Transverse colon (tissue), 4 donors: ENCODE measurements around the gene ACKR3. TPM values are rescaled to one million over a fixed set of nuclear protein-coding genes. Genes with fewer than 3 reads are reported as not detected.

ENCODE experiments used
- DNase-seq: peaks from one replicate; pipeline ENCODE4 v3.0.0-alpha.2; 2019
- H3K27ac ChIP-seq, 4 donors: fragments of 200-600 bp; sonication (generic); 2 replicates each; pipeline ENCODE4 v1.5.1; 2016 to 2018; ENCODE audit warnings: inconsistent platforms in 4 of 4
- H3K27me3 ChIP-seq: fragments of 200-600 bp; sonication (generic); 2 replicates; pipeline ENCODE4 v1.5.1; 2017; ENCODE audit warnings: inconsistent platforms
- H3K36me3 ChIP-seq, 4 donors: fragments of 200-600 bp; sonication (generic); 2 replicates each; pipeline ENCODE4 v1.5.1; 2017 to 2019; ENCODE audit warnings: inconsistent platforms in 4 of 4
- H3K4me1 ChIP-seq, 4 donors: fragments of 200-600 bp; sonication (generic); 2 replicates each; pipeline ENCODE4 v1.5.1; 2017 to 2020; ENCODE audit warnings: inconsistent platforms in 4 of 4
- H3K4me3 ChIP-seq, 4 donors: fragments of 200-600 bp; sonication (generic); 1 replicate in 1 of 4; 2 replicates in 3 of 4; pipeline versions ENCODE4 v1.5.1 to v1.6.1; 2017 to 2019; ENCODE audit warnings: inconsistent platforms in 4 of 4
- H3K9me3 ChIP-seq, 2 donors: fragments of 200-600 bp; sonication (generic); 2 replicates each; pipeline ENCODE4 v1.5.1; 2017 to 2019; ENCODE audit warnings: inconsistent platforms in 2 of 2
- EP300 ChIP-seq: sonication (generic); formaldehyde crosslinking; IDR thresholded peaks from one replicate; pipeline ENCODE4 v1.6.1; 2017; ENCODE audit warnings: antibody characterized with exemption, low read depth
- POLR2A ChIP-seq: fragments of 450-650 bp; IDR thresholded peaks from one replicate; pipeline ENCODE4 v1.6.1; 2016; ENCODE audit warnings: antibody characterized with exemption, mild to moderate bottlenecking, moderate library complexity
- POLR2AphosphoS5 ChIP-seq, 3 donors: sonication (generic); formaldehyde crosslinking; IDR thresholded peaks; one replicate each; pipeline ENCODE4 v1.6.1; 2016; ENCODE audit warnings: antibody characterized with exemption in 3 of 3
- WGBS, 2 donors: methylation state at CpG; one replicate each; pipeline ENCODE4 v1.1.5; 2018; ENCODE audit warnings: low coverage in 1 of 2; 5-methylcytosine and 5-hydroxymethylcytosine counted together
- in situ Hi-C, 4 donors: fragments of 200-750 bp; cut with MboI; loops; one replicate each; pipeline versions ENCODE4 v1.15.0 to v1.15.1; 2017; ENCODE audit warnings: low sequenced_read_pairs in 3 of 4, low pct_ligation_motif_present in 1 of 4, low pct_unique_long_range_greater_than_20kb in 1 of 4
- intact Hi-C: fragments of 100-400 bp; cut with DNase I; formaldehyde crosslinking; loops from one replicate; pipeline ENCODE4 v1.15.1; 2023; ENCODE audit warnings: low total_unique reads
- total RNA-seq, 4 donors: library from RNA; depleted of rRNA; stranded (reverse); fragments of >200 nt; gene quantifications; one replicate each; pipeline ENCODE4 v1.1.0, GENCODE V29; 2016
- TF ChIP-seq, protein P1 (sequence below), 5 experiments: fragments of 200-600 bp in 3 of 5; fragments of 450-650 bp in 2 of 5; sonication (generic) in 3 of 5; IDR thresholded peaks; 1 replicate in 2 of 5; 2 replicates in 3 of 5; pipeline ENCODE4 v1.5.1; 2016 to 2017; ENCODE audit warnings: antibody characterized with exemption in 5 of 5, inconsistent platforms in 3 of 5, mild to moderate bottlenecking in 2 of 5, moderate library complexity in 1 of 5

ACKR3 gene
- total RNA-seq, 4 donors from 2014 or later = 4.2 to 16.5 (median 7.7) TPM

DNA sequence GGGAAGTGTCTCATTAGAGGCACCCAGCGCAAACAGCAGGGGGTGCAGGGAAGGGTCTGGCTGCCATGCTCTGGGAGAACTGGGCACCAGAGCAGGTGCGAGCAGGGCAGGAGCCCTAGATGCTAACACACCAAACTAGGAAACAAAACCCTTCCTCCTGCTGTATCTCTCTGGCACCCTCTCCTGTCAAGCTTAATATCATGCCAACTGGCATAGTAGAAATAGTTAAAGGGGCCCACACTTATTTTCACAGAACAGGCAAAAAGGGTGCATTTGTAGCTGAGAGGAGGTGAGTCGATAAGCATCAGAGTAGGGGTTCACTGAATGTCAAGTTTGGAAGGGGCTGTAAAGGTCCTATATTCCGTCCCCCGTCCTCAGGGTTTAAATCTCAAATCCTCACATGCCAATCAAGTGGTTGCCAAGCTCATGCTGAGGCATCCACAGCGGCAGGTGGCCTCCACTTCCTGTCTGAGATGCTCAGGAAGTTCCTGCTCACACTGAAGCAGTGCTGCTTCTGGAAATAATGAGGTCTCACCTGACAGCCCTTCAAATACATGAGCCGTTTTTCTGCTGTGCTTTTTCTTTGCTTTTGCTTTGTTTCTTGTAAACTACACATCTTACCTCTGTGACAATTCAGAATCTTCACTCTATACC is 14.9 kb upstream of the ACKR3 start:
- Histone ChIP-seq H3K4me3 (no peak overlapping the region), H3K27me3 (no peaks in the 10 kb centered on the region), H3K9me3 (no peaks in the 10 kb centered on the region), H3K27ac (no peak overlapping the region), H3K4me1 (no peaks in the 10 kb centered on the region), H3K36me3 (no peaks in the 10 kb centered on the region)
- in situ Hi-C loops (no loop called here), intact Hi-C loops (no loop called here)
- no peak for TF ChIP-seq EP300
- no peak for TF ChIP-seq POLR2A
- TF ChIP-seq POLR2AphosphoS5 (IDR thresholded peaks at IDR 0.05) = no peak
- TF ChIP-seq, protein P1, sequence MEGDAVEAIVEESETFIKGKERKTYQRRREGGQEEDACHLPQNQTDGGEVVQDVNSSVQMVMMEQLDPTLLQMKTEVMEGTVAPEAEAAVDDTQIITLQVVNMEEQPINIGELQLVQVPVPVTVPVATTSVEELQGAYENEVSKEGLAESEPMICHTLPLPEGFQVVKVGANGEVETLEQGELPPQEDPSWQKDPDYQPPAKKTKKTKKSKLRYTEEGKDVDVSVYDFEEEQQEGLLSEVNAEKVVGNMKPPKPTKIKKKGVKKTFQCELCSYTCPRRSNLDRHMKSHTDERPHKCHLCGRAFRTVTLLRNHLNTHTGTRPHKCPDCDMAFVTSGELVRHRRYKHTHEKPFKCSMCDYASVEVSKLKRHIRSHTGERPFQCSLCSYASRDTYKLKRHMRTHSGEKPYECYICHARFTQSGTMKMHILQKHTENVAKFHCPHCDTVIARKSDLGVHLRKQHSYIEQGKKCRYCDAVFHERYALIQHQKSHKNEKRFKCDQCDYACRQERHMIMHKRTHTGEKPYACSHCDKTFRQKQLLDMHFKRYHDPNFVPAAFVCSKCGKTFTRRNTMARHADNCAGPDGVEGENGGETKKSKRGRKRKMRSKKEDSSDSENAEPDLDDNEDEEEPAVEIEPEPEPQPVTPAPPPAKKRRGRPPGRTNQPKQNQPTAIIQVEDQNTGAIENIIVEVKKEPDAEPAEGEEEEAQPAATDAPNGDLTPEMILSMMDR (IDR thresholded peaks at IDR 0.05) = no peak
- WGBS, 2 donors = 67 to 78% methylated on average over 1 to 7 of the region's 7 CpGs
- no peak for DNase-seq

- TF ChIP-seq POLR2A = no peak
- no peak for TF ChIP-seq EP300
- TF ChIP-seq, protein P1 (IDR thresholded peaks at IDR 0.05) = no peak
- TF ChIP-seq POLR2AphosphoS5 (IDR thresholded peaks at IDR 0.05) = no peak
- Histone ChIP-seq H3K4me1 (no peaks in the 10 kb centered on the region), H3K36me3 (no peaks in the 10 kb centered on the region), H3K27ac (no peak overlapping the region), H3K27me3 (no peaks in the 10 kb centered on the region), H3K9me3 (no peaks in the 10 kb centered on the region), H3K4me3 (no peak overlapping the region)
- in situ Hi-C loops = no loop called here
- intact Hi-C loops = no loop called here
- 67 to 78% methylated on average over 1 of the region's 1 CpG for WGBS, 2 donors
- no peak for DNase-seq
Observed at GRCh38 chr2:236555481-236555880, 14.1 kb upstream of the ACKR3 start.

GRCh38 chr2:236557306-236558030 is 12.2 kb upstream of the ACKR3 start:
- TF ChIP-seq, protein P1 (IDR thresholded peaks at IDR 0.05) = no peak
- TF ChIP-seq EP300 = no peak
- TF ChIP-seq POLR2A = no peak
- TF ChIP-seq POLR2AphosphoS5 (IDR thresholded peaks at IDR 0.05) = no peak
- intact Hi-C loops (no loop called here), in situ Hi-C loops (no loop called here)
- H3K4me1 ChIP-seq = no peaks in the 10 kb centered on the region
- no peaks in the 10 kb centered on the region for H3K9me3 ChIP-seq
- H3K27me3 ChIP-seq = no peaks in the 10 kb centered on the region
- no peaks in the 10 kb centered on the region for H3K36me3 ChIP-seq
- 51 to 64% methylated on average over 3 of the region's 3 CpGs for WGBS, 2 donors
- no peak overlapping the region for H3K27ac ChIP-seq
- no peak for DNase-seq
- no peak overlapping the region for H3K4me3 ChIP-seq

DNA sequence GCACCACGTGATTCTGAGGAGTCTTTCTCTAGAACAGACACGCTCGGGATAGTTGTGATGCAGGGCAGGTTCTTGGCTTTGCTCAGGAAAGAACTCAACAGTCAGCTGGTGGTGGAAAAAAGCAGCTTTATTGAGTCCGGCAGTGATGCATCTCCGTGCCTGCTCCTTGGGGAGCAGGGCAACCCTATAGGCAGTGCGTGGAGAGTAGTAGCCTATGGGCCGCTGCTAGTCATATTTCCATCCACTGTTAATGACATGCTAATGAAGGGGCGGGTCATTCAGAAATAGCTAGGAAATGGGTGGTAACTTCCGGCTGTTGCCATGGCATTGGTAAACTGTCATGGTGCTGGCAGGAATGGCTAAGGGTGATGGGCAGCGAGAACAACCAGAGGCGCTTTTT is 11.6 kb upstream of the ACKR3 start:
- TF ChIP-seq, protein P1 (IDR thresholded peaks at IDR 0.05) = no peak
- TF ChIP-seq EP300 (no peak), POLR2A (no peak), POLR2AphosphoS5 (IDR thresholded peaks at IDR 0.05) (no peak)
- DNase-seq = no peak
- no peak overlapping the region for H3K27ac ChIP-seq
- H3K27me3 ChIP-seq = no peaks in the 10 kb centered on the region
- intact Hi-C loops = no loop called here
- in situ Hi-C loops = no loop called here
- H3K4me1 ChIP-seq = no peaks in the 10 kb centered on the region
- WGBS, 2 donors = 81 to 82% methylated on average over 9 to 11 of the region's 11 CpGs
- H3K36me3 ChIP-seq = no peaks in the 10 kb centered on the region
- H3K4me3 ChIP-seq = no peak overlapping the region
- no peaks in the 10 kb centered on the region for H3K9me3 ChIP-seq
